ENCODE data around the gene MTUS2.

GRCh38 chr13:29457299-29457698 is 637.2 kb downstream of the MTUS2 start:
- TF ChIP-seq CTCF (IDR thresholded peaks at IDR 0.05) (no peak), POLR2A (IDR thresholded peaks at IDR 0.05) (no peak)

Data from body of pancreas (tissue), 4 donors.